Stimulated activated CD4-positive, alpha-beta T cell treated with anti-CD3 and anti-CD28 coated beads, Interleukin-12 subunit alpha, Interleukin-12 subunit beta, amount 100 ng/mL, for 48 hours (primary cell): Measurements from ENCODE around the gene SLC22A12.

Experiments used
- DNase-seq, 3 donors: peaks; one replicate each; pipeline ENCODE4 v3.0.0-alpha.2; 2020; ENCODE audit warnings: low read depth in 2 of 3, low spot score in 1 of 3

The SLC22A12 gene

DNA sequence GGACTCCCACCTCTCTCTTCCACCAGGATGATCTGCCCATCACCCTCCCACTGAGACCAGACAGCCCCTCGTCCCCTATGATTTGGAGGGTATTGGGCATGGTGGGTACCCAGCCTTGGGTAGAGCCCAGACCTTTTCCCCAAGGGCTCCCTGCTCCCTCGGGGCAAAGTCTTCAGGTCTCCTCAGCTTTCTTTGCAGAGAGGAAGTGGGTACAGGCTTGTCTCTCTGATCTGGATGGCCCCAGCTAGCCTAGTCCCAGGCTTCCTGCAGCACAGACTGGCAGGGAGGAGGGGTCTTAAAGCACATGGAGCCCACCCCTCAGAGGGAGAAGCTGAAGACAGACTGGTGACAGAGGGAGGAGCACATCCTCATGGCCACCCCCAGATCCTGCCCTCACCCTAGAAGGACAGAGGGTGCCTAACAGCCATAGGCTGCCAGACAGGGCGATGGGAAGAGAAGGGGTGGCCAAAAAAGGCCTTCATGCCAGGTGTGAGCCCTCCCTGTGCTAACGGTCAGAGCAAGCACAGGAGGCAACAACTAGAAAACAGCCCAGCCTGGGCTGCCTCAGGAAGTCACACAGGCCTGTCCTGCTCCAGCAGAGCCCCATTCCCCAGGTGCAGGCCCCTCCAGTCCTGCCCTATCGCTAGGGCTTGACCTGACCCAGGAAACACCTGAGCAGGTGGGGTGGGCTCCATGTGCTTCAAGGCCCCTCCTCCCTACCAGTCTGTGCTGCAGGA is 30.4 kb downstream of the SLC22A12 start:
- no peak for DNase-seq

GRCh38 chr11:64622681-64623080 is 31.7 kb downstream of the SLC22A12 start:
- DNase-seq, result no peak

GRCh38 chr11:64624883-64625481 is 34.0 kb downstream of the SLC22A12 start:
- no peak for DNase-seq

GRCh38 chr11:64626637-64627036 is 35.6 kb downstream of the SLC22A12 start:
- no peak for DNase-seq

DNA sequence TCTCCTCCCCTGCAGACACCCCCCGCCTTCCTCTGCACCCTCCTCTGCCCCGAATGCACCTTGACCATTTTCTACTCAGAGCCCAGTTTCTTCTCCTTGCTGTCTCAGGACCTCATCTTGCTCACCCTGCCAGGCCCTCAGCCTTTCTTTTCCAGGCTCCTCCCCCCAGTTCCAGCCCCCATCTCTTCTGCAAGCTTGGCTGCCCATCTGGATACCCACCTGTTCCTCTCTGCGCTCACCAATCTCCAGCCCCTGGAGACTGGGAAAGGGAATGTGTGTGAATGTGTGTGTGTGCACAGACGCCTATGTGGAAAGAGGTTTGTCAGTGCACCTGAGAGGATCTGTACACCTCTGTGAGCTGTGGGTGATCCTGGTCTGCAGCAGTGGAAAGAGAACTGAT is 36.4 kb downstream of the SLC22A12 start:
- DNase-seq, result no peak

DNA sequence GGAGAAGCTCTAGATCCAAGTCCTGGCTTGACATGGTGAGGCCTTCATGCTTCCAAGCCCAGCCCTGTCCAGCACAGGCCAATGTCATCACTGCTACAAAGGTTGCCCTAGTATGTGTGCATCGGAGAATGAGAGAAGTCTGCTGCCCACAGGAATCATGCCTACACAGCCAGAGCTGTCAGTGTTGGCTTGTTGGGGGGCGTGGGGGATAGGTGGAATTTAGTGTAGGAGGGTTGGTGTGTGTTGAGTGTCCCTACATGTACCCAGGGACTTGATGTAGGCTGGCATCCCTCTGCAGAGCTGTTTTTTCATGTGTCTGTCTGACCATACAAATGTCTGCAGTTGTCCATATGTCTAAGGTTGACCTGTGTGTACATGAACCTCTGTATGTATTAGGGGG is 37.6 kb downstream of the SLC22A12 start:
- no peak for DNase-seq

DNA sequence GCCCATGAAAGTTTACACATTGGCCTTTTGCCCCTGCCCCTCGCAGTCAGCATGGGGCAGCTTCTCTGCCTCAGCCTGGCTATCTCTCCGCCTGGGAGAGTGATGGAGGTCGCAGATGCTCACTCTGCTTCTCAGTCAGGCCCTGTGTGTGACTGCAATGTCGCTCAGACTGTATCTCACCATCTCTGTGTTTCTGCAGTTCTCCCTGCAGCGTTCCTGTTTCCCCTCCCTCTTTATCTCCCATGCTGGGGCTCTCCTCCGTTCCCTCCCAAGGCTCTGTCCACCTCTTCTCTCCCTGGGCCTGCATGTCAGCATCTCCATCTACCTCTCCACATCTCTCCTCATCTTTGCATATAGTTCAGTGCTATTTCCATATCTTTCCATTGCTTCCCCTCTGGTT is 38.1 kb downstream of the SLC22A12 start:
- no peak for DNase-seq

- no peak for DNase-seq
These were observed 39.0 kb downstream of the SLC22A12 start for GRCh38 chr11:64629796-64630562.

- DNase-seq, result no peak
These were observed 40.7 kb downstream of the SLC22A12 start for GRCh38 chr11:64631675-64632074.

DNA sequence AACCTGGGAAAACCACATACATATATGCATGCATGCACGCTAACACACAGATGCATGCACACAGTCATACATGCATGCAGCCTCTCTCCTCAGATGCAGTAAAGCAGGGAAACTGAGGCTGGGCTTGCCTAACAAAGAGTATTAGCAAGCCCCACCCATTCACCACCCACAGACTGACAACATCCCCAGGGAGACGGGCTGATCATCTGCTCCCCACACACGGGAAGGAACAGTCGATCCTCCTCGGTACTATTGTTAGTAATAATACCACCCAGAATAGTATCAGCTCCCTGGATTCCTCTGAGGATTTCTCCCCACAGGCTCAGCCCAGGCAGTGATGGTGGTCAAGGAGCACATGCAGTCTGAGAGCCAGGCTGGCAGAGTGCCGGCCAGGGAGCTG is 41.2 kb downstream of the SLC22A12 start:
- DNase-seq, result no peak

DNA sequence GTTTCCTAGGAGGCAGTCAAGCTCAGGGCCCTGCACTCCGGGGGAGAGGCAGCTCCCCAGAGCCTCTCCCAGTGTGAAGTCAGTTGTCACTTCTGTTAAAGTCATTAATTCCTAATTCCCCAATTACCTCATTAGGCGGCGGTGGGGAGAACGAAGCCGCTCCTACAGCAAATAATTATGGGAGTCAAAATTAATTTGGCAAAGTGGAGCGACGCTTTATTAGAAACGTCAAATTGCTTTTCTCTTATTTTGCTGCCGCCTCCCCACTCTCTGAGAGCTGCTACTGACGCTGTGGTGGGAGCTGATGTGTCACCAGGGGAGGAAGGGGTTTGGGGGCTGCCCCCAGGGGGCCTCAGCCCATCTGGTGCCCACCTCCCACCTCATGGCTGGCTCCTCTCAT is 41.6 kb downstream of the SLC22A12 start:
- DNase-seq, result no peak

DNA sequence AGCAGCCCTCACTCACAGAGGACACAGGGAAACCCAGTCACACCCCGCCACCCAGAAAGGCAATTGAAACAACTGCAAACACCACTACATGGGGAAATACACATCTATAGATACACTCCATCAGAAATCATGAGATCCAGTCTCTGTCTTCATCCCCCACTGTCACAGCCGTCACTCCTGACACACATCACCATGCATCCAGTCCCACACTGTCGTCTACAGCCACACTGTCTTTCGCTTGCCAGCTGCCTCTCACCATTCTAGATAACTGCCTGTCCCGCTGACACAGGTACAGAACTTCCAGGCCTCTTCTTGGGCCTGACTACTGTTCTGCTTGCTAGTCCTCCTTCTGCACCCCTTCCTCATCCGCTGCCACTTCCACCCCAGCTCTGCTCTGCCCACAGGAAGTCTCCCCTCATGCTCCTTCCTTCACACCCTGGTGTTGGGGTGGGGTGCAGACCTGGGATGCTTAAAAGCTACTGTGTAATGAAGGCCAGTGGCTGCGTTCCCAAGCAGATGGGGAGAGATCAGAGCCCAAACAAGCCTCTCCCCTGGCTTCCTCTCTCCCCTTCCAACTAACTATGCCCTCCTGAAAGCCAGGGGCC is 42.6 kb downstream of the SLC22A12 start:
- no peak for DNase-seq

GRCh38 chr11:64637334-64638017 is 46.5 kb downstream of the SLC22A12 start:
- DNase-seq, result no peak

GRCh38 chr11:64638018-64638665 is 47.1 kb downstream of the SLC22A12 start:
- no peak for DNase-seq

GRCh38 chr11:64638829-64639228 is 47.8 kb downstream of the SLC22A12 start:
- DNase-seq, result no peak

- DNase-seq, result no peak
These were observed 48.9 kb downstream of the SLC22A12 start for GRCh38 chr11:64639885-64640284.

DNA sequence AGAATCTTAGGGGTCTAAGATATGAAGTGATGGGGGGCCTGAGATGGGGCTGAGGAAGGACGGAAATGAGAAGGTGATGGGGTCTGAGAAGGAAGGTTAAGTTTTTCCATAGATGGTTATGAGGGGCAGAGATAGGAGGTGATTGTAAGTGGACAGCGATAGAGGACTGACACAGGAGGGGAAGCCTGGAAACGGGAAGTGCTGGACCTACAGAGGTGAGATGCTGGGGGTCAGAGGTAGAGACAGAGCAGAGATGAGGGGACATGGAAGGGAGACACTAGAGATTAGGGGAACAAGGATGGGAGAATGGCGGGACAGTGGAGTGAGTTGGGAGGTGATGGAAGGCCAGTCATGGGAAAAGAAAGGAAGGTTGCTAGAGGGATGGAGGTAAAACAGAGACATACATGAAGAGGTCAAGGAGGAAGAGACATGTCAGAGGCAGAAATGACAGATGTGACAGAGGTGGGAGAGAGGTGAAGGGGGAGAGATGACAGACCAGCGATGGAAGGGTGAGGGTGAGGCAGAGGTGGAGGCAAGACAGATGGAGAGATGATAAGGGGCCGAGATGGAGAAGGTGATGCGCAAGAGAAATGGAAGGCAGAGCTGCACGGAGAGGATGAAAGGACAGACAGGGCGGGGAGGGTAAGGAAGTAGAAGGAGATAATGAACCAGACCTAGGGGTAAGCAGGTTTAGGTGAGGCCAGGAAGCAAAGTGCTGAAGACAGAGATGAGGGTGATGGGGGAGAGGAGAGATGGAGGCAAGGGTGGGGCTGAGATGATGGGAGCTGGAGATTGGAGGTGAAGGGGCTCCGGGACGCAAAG is 50.8 kb downstream of the SLC22A12 start:
- DNase-seq, result no peak

- DNase-seq, result no peak
These were observed 51.4 kb downstream of the SLC22A12 start for GRCh38 chr11:64642418-64642735.

- DNase-seq, result no peak
These were observed 51.8 kb downstream of the SLC22A12 start for GRCh38 chr11:64642871-64643255.

DNA sequence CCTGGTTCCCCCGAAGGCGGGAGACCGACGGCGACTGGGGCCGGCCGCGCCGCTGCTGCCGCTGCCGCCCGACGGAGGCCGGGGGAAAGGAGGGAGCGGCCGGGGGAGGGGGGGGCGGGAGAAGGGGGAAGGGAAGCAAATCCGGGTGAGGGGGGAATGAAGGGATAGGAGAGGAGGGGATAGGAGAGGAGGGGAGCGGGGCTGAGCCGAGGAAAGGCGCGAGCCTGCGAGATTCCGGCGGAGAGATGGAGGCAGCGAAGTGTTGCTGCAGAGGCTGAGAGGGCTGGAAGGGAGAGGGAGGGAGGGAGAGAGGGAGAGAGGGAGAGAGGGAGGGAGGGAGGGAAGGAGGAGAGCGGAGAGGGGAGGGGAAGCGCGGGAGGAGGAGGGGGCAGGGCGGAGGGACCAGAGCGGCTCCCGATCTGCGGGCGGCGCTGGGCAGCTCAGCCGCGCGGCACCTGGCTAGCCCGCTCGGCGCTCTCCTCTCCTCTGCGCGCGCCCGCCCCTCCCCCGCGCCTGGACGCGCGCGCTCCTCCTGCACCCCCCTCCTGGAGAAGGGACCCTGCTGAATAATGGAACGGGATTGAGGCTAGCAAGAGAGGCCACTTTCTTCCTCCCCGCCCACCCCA is 52.3 kb downstream of the SLC22A12 start:
- DNase-seq, result no peak
